GM03348 (cell line): ENCODE data around the gene MARK1.
A peak's percentile ranks its signal among the peaks of the same experiment; 100 is the strongest.
"Not testable (repeated sequence)": the region's sequence is repeated elsewhere in the genome, so short reads cannot be mapped to it uniquely, and the experiment has no call there.

Experiments
- DNase-seq: peaks from one replicate; pipeline ENCODE4 v3.0.0; 2012; ENCODE audit warnings: low spot score

Gene MARK1

GRCh38 chr1:220611100-220611499, 83.2 kb downstream of the MARK1 start:
- not testable (repeated sequence) for DNase-seq

- DNase-seq, result no peak
Observed at GRCh38 chr1:220616836-220617235, 88.9 kb downstream of the MARK1 start.

GRCh38 chr1:220628431-220628830, 100.5 kb downstream of the MARK1 start:
- no peak for DNase-seq

- DNase-seq, result no peak
Observed at GRCh38 chr1:220631238-220631815, 103.4 kb downstream of the MARK1 start.

GRCh38 chr1:220637759-220638158, 109.8 kb downstream of the MARK1 start:
- no peak for DNase-seq

- DNase-seq, result no peak
Observed at GRCh38 chr1:220642285-220642684, 114.3 kb downstream of the MARK1 start.

GRCh38 chr1:220652995-220653394, 125.1 kb downstream of the MARK1 start:
- DNase-seq, result no peak

- no peak for DNase-seq
Observed at GRCh38 chr1:220655509-220655908, 127.6 kb downstream of the MARK1 start.

- no peak for DNase-seq
Observed at GRCh38 chr1:220655961-220656740, 128.2 kb downstream of the MARK1 start.

GRCh38 chr1:220666349-220666748, 138.4 kb downstream of the MARK1 start:
- no peak for DNase-seq

- DNase-seq, result no peak
Observed at GRCh38 chr1:220669005-220669404, 141.1 kb downstream of the MARK1 start.

- DNase-seq, result no peak
Observed at GRCh38 chr1:220670365-220670764, 142.4 kb downstream of the MARK1 start.

- DNase-seq, result no peak
Observed at GRCh38 chr1:220673921-220674320, 146.0 kb downstream of the MARK1 start.

- no peak for DNase-seq
Observed at GRCh38 chr1:220677251-220677650, 149.3 kb downstream of the MARK1 start.

GRCh38 chr1:220680085-220680687, 152.2 kb downstream of the MARK1 start:
- DNase-seq, result peak; percentile 72

GRCh38 chr1:220681220-220681880, 153.4 kb downstream of the MARK1 start:
- no peak for DNase-seq

- DNase-seq, result no peak
Observed at GRCh38 chr1:220682901-220683576, 155.1 kb downstream of the MARK1 start.

GRCh38 chr1:220683716-220684115, 155.8 kb downstream of the MARK1 start:
- DNase-seq, result not testable (repeated sequence)

- no peak for DNase-seq
Observed at GRCh38 chr1:220684890-220685289, 157.0 kb downstream of the MARK1 start.

- DNase-seq, result no peak
Observed at GRCh38 chr1:220685879-220686278, 157.9 kb downstream of the MARK1 start.

- no peak for DNase-seq
Observed at GRCh38 chr1:220687809-220688208, 159.9 kb downstream of the MARK1 start.

GRCh38 chr1:220689666-220690065, 161.7 kb downstream of the MARK1 start:
- no peak for DNase-seq
